ENCODE data around the gene ENO1. TPM values are rescaled to one million over a fixed set of nuclear protein-coding genes. Genes with fewer than 3 reads are reported as not detected.

Gene ENO1
- total and polyA plus RNA-seq, 2 experiments from 2014 or later, result 910 to 1,831 TPM

DNA sequence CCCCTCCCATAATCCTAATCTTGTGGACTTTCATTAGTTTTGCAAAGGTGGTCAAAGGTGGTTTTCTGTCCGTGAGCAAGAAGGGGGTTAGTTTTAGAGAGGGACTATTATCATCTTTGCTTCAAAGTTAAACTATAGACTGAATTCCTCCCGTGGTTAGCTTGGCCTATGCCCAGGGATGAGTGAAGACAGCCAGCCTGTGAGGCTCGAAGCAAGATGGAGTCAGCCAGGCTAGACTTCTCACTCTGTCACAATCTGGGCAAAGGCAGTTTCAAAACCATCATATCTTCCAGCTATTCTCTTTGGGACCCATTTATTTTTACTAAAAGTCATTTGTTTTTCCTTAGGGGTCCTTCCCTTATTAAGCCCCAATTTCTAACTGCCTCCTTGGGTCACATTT, 12.9 kb upstream of the ENO1 start:
- Histone ChIP-seq H3K9me2 (ENCODE audit: insufficient read depth) (no peaks in the 10 kb centered on the region), H3K4me2 (no peak overlapping the region), H3F3A (replicated peaks; ENCODE audit: low read depth) (no peaks in the 10 kb centered on the region), H3K27ac (ENCODE audit: low read depth) (no peak overlapping the region), H3K4me3 (no peak overlapping the region), H3K4me1 (ENCODE audit: insufficient read depth) (no peaks in the 10 kb centered on the region), H3K27me3 (ENCODE audit: insufficient read depth) (no peaks in the 10 kb centered on the region), H2AFZ (no peak overlapping the region), H3K36me3 (ENCODE audit: insufficient read depth) (no peaks in the 10 kb centered on the region), H3K79me2 (replicated peaks; ENCODE audit: insufficient read depth) (no peaks in the 10 kb centered on the region), H4K20me1 (replicated peaks; ENCODE audit: insufficient read depth) (no peaks in the 10 kb centered on the region)
- no peak for DNase-seq (ENCODE audit: low spot score)
- H3K27me3 Mint-ChIP-seq (ENCODE audit: insufficient read depth, low read depth, poor library complexity), result peaks cover 6% of the 10 kb centered on the region
- H3K9me3 Mint-ChIP-seq, result no peaks in the 10 kb centered on the region
- H3K27ac Mint-ChIP-seq, result no peak overlapping the region
- TF ChIP-seq, protein P1, sequence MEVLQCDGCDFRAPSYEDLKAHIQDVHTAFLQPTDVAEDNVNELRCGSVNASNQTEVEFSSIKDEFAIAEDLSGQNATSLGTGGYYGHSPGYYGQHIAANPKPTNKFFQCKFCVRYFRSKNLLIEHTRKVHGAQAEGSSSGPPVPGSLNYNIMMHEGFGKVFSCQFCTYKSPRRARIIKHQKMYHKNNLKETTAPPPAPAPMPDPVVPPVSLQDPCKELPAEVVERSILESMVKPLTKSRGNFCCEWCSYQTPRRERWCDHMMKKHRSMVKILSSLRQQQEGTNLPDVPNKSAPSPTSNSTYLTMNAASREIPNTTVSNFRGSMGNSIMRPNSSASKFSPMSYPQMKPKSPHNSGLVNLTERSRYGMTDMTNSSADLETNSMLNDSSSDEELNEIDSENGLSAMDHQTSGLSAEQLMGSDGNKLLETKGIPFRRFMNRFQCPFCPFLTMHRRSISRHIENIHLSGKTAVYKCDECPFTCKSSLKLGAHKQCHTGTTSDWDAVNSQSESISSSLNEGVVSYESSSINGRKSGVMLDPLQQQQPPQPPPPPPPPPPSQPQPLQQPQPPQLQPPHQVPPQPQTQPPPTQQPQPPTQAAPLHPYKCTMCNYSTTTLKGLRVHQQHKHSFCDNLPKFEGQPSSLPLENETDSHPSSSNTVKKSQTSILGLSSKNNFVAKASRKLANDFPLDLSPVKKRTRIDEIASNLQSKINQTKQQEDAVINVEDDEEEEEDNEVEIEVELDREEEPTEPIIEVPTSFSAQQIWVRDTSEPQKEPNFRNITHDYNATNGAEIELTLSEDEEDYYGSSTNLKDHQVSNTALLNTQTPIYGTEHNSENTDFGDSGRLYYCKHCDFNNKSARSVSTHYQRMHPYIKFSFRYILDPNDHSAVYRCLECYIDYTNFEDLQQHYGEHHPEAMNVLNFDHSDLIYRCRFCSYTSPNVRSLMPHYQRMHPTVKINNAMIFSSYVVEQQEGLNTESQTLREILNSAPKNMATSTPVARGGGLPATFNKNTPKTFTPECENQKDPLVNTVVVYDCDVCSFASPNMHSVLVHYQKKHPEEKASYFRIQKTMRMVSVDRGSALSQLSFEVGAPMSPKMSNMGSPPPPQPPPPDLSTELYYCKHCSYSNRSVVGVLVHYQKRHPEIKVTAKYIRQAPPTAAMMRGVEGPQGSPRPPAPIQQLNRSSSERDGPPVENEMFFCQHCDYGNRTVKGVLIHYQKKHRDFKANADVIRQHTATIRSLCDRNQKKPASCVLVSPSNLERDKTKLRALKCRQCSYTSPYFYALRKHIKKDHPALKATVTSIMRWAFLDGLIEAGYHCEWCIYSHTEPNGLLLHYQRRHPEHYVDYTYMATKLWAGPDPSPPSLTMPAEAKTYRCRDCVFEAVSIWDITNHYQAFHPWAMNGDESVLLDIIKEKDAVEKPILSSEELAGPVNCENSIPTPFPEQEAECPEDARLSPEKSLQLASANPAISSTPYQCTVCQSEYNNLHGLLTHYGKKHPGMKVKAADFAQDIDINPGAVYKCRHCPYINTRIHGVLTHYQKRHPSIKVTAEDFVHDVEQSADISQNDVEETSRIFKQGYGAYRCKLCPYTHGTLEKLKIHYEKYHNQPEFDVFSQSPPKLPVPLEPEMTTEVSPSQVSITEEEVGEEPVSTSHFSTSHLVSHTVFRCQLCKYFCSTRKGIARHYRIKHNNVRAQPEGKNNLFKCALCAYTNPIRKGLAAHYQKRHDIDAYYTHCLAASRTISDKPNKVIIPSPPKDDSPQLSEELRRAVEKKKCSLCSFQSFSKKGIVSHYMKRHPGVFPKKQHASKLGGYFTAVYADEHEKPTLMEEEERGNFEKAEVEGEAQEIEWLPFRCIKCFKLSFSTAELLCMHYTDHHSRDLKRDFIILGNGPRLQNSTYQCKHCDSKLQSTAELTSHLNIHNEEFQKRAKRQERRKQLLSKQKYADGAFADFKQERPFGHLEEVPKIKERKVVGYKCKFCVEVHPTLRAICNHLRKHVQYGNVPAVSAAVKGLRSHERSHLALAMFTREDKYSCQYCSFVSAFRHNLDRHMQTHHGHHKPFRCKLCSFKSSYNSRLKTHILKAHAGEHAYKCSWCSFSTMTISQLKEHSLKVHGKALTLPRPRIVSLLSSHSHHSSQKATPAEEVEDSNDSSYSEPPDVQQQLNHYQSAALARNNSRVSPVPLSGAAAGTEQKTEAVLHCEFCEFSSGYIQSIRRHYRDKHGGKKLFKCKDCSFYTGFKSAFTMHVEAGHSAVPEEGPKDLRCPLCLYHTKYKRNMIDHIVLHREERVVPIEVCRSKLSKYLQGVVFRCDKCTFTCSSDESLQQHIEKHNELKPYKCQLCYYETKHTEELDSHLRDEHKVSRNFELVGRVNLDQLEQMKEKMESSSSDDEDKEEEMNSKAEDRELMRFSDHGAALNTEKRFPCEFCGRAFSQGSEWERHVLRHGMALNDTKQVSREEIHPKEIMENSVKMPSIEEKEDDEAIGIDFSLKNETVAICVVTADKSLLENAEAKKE (CRISPR knock-in tag; IDR thresholded peaks at IDR 0.05), result no peak
- no peak overlapping the region for H3K4me3 Mint-ChIP-seq
- no peaks in the 10 kb centered on the region for H3K36me3 Mint-ChIP-seq (ENCODE audit: low read depth)
- ATAC-seq, result no peak
- H3K4me1 Mint-ChIP-seq, result peaks cover 3% of the 10 kb centered on the region; the same call in 1 of the 3 replicates

DNA sequence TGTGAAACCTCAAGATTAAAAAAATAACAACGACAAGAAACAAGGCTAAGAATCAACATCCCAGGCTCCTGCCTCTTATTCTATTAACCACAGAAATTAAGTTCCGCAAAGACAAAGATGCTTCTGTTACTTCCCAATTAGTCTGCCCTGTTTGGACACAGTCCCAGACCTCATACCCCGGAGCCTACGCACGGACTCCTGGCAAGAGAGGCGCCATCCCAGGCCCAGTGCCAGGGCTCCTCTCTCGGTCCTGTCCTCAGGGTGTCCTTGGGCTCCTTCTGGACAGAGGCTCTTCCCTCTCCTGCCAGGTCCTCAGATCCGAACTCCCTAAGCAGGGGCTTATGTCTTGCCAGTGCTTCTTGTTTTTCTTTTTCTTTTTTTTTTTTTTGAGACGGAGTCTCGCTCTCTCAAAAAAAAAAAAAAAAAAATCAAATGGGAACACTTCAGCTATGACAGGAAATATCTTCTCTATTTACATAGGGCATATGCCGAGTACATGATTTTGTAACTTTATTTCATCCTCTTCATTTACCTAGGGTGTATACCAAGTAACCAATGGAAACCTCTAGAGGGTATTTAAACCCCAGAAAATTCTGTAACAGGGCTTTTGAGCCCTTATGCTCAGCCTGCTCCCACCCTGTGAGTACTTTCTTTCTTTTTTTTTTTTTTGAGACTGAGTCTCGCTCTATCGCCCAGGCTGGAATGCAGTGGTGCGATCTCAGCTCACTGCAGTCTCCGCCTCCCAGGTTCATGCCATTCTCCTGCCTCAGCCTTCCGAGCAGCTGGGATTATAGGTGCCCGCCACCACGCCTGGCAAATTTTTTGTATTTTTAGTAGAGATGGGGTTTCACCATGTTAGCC, 11.7 kb upstream of the ENO1 start:
- Histone ChIP-seq H4K20me1 (replicated peaks; ENCODE audit: insufficient read depth) (no peaks in the 10 kb centered on the region), H3K27me3 (ENCODE audit: insufficient read depth) (no peaks in the 10 kb centered on the region), H3K27ac (ENCODE audit: low read depth) (no peak overlapping the region), H3F3A (replicated peaks; ENCODE audit: low read depth) (no peaks in the 10 kb centered on the region), H2AFZ (no peak overlapping the region), H3K4me2 (no peak overlapping the region), H3K4me1 (ENCODE audit: insufficient read depth) (no peaks in the 10 kb centered on the region), H3K4me3 (no peak overlapping the region), H3K79me2 (replicated peaks; ENCODE audit: insufficient read depth) (no peaks in the 10 kb centered on the region), H3K9me2 (ENCODE audit: insufficient read depth) (no peaks in the 10 kb centered on the region), H3K36me3 (ENCODE audit: insufficient read depth) (no peaks in the 10 kb centered on the region)
- H3K36me3 Mint-ChIP-seq (ENCODE audit: low read depth), result no peaks in the 10 kb centered on the region
- DNase-seq (ENCODE audit: low spot score) (no peak), ATAC-seq (peak; percentile 35; the same call in 2 of the 3 replicates)
- H3K27ac Mint-ChIP-seq, result no peak overlapping the region
- no peak overlapping the region for H3K4me3 Mint-ChIP-seq
- peaks cover 3% of the 10 kb centered on the region; the same call in 1 of the 3 replicates for H3K4me1 Mint-ChIP-seq
- peaks cover 6% of the 10 kb centered on the region for H3K27me3 Mint-ChIP-seq (ENCODE audit: insufficient read depth, low read depth, poor library complexity)
- H3K9me3 Mint-ChIP-seq, result no peaks in the 10 kb centered on the region
- TF ChIP-seq NANOG (IDR thresholded peaks at IDR 0.05; ENCODE audit: borderline replicate concordance) (no peak), POLR2AphosphoS5 (IDR thresholded peaks at IDR 0.05; ENCODE audit: low read depth) (no peak), CREB1 (CRISPR knock-in tag; IDR thresholded peaks at IDR 0.05; ENCODE audit: low read depth) (no peak), EZH2phosphoT487 (IDR thresholded peaks at IDR 0.05; ENCODE audit: unreplicated experiment) (no peak)
- TF ChIP-seq, protein P2, sequence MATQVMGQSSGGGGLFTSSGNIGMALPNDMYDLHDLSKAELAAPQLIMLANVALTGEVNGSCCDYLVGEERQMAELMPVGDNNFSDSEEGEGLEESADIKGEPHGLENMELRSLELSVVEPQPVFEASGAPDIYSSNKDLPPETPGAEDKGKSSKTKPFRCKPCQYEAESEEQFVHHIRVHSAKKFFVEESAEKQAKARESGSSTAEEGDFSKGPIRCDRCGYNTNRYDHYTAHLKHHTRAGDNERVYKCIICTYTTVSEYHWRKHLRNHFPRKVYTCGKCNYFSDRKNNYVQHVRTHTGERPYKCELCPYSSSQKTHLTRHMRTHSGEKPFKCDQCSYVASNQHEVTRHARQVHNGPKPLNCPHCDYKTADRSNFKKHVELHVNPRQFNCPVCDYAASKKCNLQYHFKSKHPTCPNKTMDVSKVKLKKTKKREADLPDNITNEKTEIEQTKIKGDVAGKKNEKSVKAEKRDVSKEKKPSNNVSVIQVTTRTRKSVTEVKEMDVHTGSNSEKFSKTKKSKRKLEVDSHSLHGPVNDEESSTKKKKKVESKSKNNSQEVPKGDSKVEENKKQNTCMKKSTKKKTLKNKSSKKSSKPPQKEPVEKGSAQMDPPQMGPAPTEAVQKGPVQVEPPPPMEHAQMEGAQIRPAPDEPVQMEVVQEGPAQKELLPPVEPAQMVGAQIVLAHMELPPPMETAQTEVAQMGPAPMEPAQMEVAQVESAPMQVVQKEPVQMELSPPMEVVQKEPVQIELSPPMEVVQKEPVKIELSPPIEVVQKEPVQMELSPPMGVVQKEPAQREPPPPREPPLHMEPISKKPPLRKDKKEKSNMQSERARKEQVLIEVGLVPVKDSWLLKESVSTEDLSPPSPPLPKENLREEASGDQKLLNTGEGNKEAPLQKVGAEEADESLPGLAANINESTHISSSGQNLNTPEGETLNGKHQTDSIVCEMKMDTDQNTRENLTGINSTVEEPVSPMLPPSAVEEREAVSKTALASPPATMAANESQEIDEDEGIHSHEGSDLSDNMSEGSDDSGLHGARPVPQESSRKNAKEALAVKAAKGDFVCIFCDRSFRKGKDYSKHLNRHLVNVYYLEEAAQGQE (IDR thresholded peaks at IDR 0.05; ENCODE audit: unreplicated experiment), result no peak
- TF ChIP-seq, protein P3, sequence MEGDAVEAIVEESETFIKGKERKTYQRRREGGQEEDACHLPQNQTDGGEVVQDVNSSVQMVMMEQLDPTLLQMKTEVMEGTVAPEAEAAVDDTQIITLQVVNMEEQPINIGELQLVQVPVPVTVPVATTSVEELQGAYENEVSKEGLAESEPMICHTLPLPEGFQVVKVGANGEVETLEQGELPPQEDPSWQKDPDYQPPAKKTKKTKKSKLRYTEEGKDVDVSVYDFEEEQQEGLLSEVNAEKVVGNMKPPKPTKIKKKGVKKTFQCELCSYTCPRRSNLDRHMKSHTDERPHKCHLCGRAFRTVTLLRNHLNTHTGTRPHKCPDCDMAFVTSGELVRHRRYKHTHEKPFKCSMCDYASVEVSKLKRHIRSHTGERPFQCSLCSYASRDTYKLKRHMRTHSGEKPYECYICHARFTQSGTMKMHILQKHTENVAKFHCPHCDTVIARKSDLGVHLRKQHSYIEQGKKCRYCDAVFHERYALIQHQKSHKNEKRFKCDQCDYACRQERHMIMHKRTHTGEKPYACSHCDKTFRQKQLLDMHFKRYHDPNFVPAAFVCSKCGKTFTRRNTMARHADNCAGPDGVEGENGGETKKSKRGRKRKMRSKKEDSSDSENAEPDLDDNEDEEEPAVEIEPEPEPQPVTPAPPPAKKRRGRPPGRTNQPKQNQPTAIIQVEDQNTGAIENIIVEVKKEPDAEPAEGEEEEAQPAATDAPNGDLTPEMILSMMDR (conservative IDR thresholded peaks at IDR 0.05; ENCODE audit: low read depth in 2 of 2), result no peak
